Caco-2 (cell line): ENCODE measurements around the gene TCAIM. TPM values are rescaled to one million over a fixed set of nuclear protein-coding genes. Genes with fewer than 3 reads are reported as not detected.

Experiments used
- BruUV-seq: library from RNA; stranded (reverse); fragments of 400-500 nt; replicated peaks from 2 replicates; lab custom pipeline; 2021; lab: Mats Ljungman, UMichigan
- CTCF ChIA-PET: fragments of 300-600 bp; sonication (Branson Sonifier 250); formaldehyde crosslinking; loops from one replicate; lab custom pipeline; 2022; ENCODE audit warnings: antibody characterized with exemption; lab: Charles Lee
- POLR2A ChIA-PET: fragments of 300-600 bp; sonication (Branson Sonifier 250); formaldehyde crosslinking; loops from one replicate; lab custom pipeline; 2022; ENCODE audit warnings: antibody characterized with exemption; lab: Charles Lee
- DNase-seq, 2 experiments: peaks; one replicate each; pipeline versions ENCODE4 v3.0.0 to v3.0.0-alpha.2; 2020 to 2022
- H3K27me3 ChIP-seq: replicated peaks from 2 replicates; pipeline ENCODE4 v1.6.0; 2011; ENCODE audit warnings: low read length; ENCODE audit not compliant: control insufficient read depth, insufficient read depth
- H3K36me3 ChIP-seq: 2 replicates; pipeline ENCODE4 v1.5.1; 2011; ENCODE audit warnings: low read length; ENCODE audit not compliant: control insufficient read depth, insufficient read depth
- H3K4me1 ChIP-seq: fragments of 250-450 bp; sonication (Bioruptor Pico); 2 replicates; pipeline ENCODE4 v1.5.1; 2020; ENCODE audit warnings: mild to moderate bottlenecking
- H3K4me3 ChIP-seq: 2 replicates; pipeline ENCODE4 v1.5.1; 2011; ENCODE audit warnings: low read depth, mild to moderate bottlenecking, control low read depth, low read length
- H3K9me3 ChIP-seq: fragments of 250-450 bp; sonication (Bioruptor Pico); 2 replicates; pipeline ENCODE4 v1.5.1; 2020; ENCODE audit warnings: mild to moderate bottlenecking, moderate library complexity
- H3K27ac Mint-ChIP-seq: one replicate; pipeline ENCODE4 v1.8.0; 2022; ENCODE audit warnings: mixed read lengths; ENCODE audit not compliant: unreplicated experiment
- H3K27me3 Mint-ChIP-seq: one replicate; pipeline ENCODE4 v1.8.0; 2022; ENCODE audit warnings: mixed read lengths; ENCODE audit not compliant: insufficient read depth, unreplicated experiment
- H3K36me3 Mint-ChIP-seq: one replicate; pipeline ENCODE4 v1.8.0; 2022; ENCODE audit warnings: mild to moderate bottlenecking, mixed read lengths; ENCODE audit not compliant: insufficient read depth, unreplicated experiment
- H3K4me1 Mint-ChIP-seq: one replicate; pipeline ENCODE4 v1.8.0; 2022; ENCODE audit warnings: low read depth, mixed read lengths; ENCODE audit not compliant: unreplicated experiment
- H3K4me3 Mint-ChIP-seq: one replicate; pipeline ENCODE4 v1.8.0; 2022; ENCODE audit warnings: mild to moderate bottlenecking, moderate library complexity, mixed read lengths; ENCODE audit not compliant: unreplicated experiment
- H3K9me3 Mint-ChIP-seq: one replicate; pipeline ENCODE4 v1.8.0; 2022; ENCODE audit warnings: mixed read lengths; ENCODE audit not compliant: unreplicated experiment
- CTCF ChIP-seq, 2 experiments: fragments of 200-600 bp in 1 of 2; IDR thresholded peaks; 1 replicate in 1 of 2; 2 replicates in 1 of 2; pipeline versions ENCODE4 v1.5.1 to v1.8.0; 2011 to 2022; ENCODE audit warnings: antibody characterized with exemption in 1 of 2, control low read depth in 1 of 2, inconsistent platforms in 1 of 2, low read depth in 1 of 2, low read length in 1 of 2, mild to moderate bottlenecking in 1 of 2, moderate library complexity in 1 of 2; ENCODE audit not compliant: insufficient read depth in 1 of 2, severe bottlenecking in 1 of 2, unreplicated experiment in 1 of 2
- intact Hi-C: fragments of 100-400 bp; cut with micrococcal nuclease; formaldehyde crosslinking; loops from one replicate; pipeline ENCODE4 v1.10.0; 2022; ENCODE audit not compliant: unreplicated experiment
- total RNA-seq: library from RNA; stranded (reverse); gene quantifications from 2 replicates; pipeline ENCODE4 v1.2.3, GENCODE V29; 2022

Gene TCAIM
- total RNA-seq, 1 experiment from 2014 or later = 15.0 TPM

GRCh38 chr3:44292947-44293346, 45.6 kb upstream of the TCAIM start:
- no peaks in the 10 kb centered on the region for H3K36me3 ChIP-seq
- POLR2A ChIA-PET = no interaction called here
- Mint-ChIP-seq H3K27ac (no peak overlapping the region), H3K27me3 (peaks cover 12% of the 10 kb centered on the region), H3K9me3 (no peaks in the 10 kb centered on the region), H3K36me3 (no peaks in the 10 kb centered on the region), H3K4me1 (no peaks in the 10 kb centered on the region), H3K4me3 (no peak overlapping the region)
- no peak for TF ChIP-seq CTCF (IDR thresholded peaks at IDR 0.05; ENCODE audit: insufficient read depth in 1 of 2, low read depth in 1 of 2, low read length in 1 of 2, severe bottlenecking in 1 of 2, unreplicated experiment in 1 of 2)
- no peaks in the 10 kb centered on the region for H3K27me3 ChIP-seq
- DNase-seq = no peak
- no peak overlapping the region for H3K4me3 ChIP-seq
- no TSS peak for BruUV-seq
- CTCF ChIA-PET = no interaction called here
- H3K4me1 ChIP-seq = no peaks in the 10 kb centered on the region
- no peaks in the 10 kb centered on the region for H3K9me3 ChIP-seq
- intact Hi-C loops = no loop called here

DNA sequence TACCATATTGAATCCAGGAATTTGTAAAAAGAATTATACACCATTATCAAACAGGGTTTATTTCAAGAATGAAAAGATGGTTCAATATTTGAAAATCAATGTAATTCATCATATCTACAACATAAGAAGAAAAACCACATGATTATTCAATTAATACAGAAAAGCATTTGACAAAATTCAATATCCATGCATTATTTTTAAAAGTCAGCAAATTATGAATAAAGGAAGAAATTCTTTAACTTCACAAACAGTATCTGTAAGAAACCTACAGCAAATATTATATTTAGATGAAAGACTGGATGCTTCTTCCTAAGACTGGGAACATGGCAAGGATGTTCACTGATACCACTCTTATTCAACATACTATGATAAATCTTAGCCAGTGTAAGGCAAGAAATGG, 41.3 kb upstream of the TCAIM start:
- Histone ChIP-seq H3K36me3 (no peaks in the 10 kb centered on the region), H3K4me3 (no peak overlapping the region), H3K4me1 (no peaks in the 10 kb centered on the region), H3K9me3 (no peaks in the 10 kb centered on the region), H3K27me3 (no peaks in the 10 kb centered on the region)
- Mint-ChIP-seq H3K27me3 (peaks cover 17% of the 10 kb centered on the region), H3K9me3 (no peaks in the 10 kb centered on the region), H3K36me3 (no peaks in the 10 kb centered on the region), H3K4me3 (no peak overlapping the region), H3K4me1 (no peaks in the 10 kb centered on the region), H3K27ac (no peak overlapping the region)
- CTCF ChIA-PET = no interaction called here
- DNase-seq = no peak
- BruUV-seq = no TSS peak
- intact Hi-C loops = no loop called here
- no peak for TF ChIP-seq CTCF (IDR thresholded peaks at IDR 0.05; ENCODE audit: insufficient read depth in 1 of 2, low read depth in 1 of 2, low read length in 1 of 2, severe bottlenecking in 1 of 2, unreplicated experiment in 1 of 2)
- POLR2A ChIA-PET = no interaction called here

GRCh38 chr3:44301746-44302145, 36.8 kb upstream of the TCAIM start:
- POLR2A ChIA-PET = no interaction called here
- H3K4me1 Mint-ChIP-seq = no peaks in the 10 kb centered on the region
- no TSS peak for BruUV-seq
- H3K9me3 Mint-ChIP-seq = no peaks in the 10 kb centered on the region
- no peak overlapping the region for H3K4me3 ChIP-seq
- no peak for TF ChIP-seq CTCF (IDR thresholded peaks at IDR 0.05; ENCODE audit: insufficient read depth in 1 of 2, low read depth in 1 of 2, low read length in 1 of 2, severe bottlenecking in 1 of 2, unreplicated experiment in 1 of 2)
- H3K9me3 ChIP-seq = no peaks in the 10 kb centered on the region
- no peaks in the 10 kb centered on the region for H3K27me3 ChIP-seq
- H3K4me3 Mint-ChIP-seq = no peak overlapping the region
- CTCF ChIA-PET = no interaction called here
- no peak for DNase-seq
- H3K27me3 Mint-ChIP-seq = peaks cover 14% of the 10 kb centered on the region
- no peaks in the 10 kb centered on the region for H3K4me1 ChIP-seq
- intact Hi-C loops = no loop called here
- no peaks in the 10 kb centered on the region for H3K36me3 Mint-ChIP-seq
- no peak overlapping the region for H3K27ac Mint-ChIP-seq
- no peaks in the 10 kb centered on the region for H3K36me3 ChIP-seq
